Activated naive CD4-positive, alpha-beta T cell treated with anti-CD3 and anti-CD28 coated beads for 36 hours (primary cell): Measurements from ENCODE around the gene ARID1A. TPM values are rescaled to one million over a fixed set of nuclear protein-coding genes. Genes with fewer than 3 reads are reported as not detected.
"Not testable (repeated sequence)": the region's sequence is repeated elsewhere in the genome, so short reads cannot be mapped to it uniquely, and the experiment has no call there.

Source experiments
- CTCF ChIA-PET: fragments of 350-600 bp; sonication (Branson Sonifier 250); formaldehyde crosslinking; loops from one replicate; lab custom pipeline; 2021; ENCODE audit warnings: antibody characterized with exemption; lab: Charles Lee
- DNase-seq: peaks from one replicate; pipeline ENCODE4 v3.0.0-alpha.2; 2020
- H3K27ac Mint-ChIP-seq: one replicate; pipeline ENCODE4 v1.8.0; 2021; ENCODE audit warnings: mild to moderate bottlenecking, mixed read lengths
- H3K27me3 Mint-ChIP-seq: one replicate; pipeline ENCODE4 v1.8.0; 2021; ENCODE audit warnings: low read depth, mixed read lengths
- H3K36me3 Mint-ChIP-seq: one replicate; pipeline ENCODE4 v1.8.0; 2021; ENCODE audit warnings: low read depth, mixed read lengths
- H3K4me1 Mint-ChIP-seq: one replicate; pipeline ENCODE4 v1.8.0; 2021; ENCODE audit warnings: low read depth, mixed read lengths
- H3K4me3 Mint-ChIP-seq: one replicate; pipeline ENCODE4 v1.8.0; 2021; ENCODE audit warnings: mild to moderate bottlenecking, moderate library complexity, mixed read lengths
- H3K9me3 Mint-ChIP-seq: one replicate; pipeline ENCODE4 v1.8.0; 2021; ENCODE audit warnings: mixed read lengths
- intact Hi-C: fragments of 100-400 bp; cut with micrococcal nuclease; formaldehyde crosslinking; loops from one replicate; pipeline ENCODE4 v1.15.1; 2023
- total RNA-seq, 2 experiments: library from RNA; stranded (reverse); gene quantifications; one replicate each; pipeline ENCODE4 v1.2.3, GENCODE V29; 2021

Gene ARID1A
- 10 to 100 TPM; 65.0 to 65.9 TPM for total RNA-seq

- CTCF ChIA-PET: interaction anchor here (1.0 to 10.2 kb wide), 3 partner anchors 31 to 94 kb away, joined by 3 to 72 read pairs (median 4); partner anchors contain the start of gene PIGV
- Mint-ChIP-seq H3K4me3 (peak within 1 kb of the TSS; percentile 81), H3K27ac (peak within 1 kb of the TSS; percentile 91), H3K9me3 (no peaks in the 10 kb centered on the region), H3K36me3 (peaks cover 1% of the 10 kb centered on the region), H3K4me1 (peaks cover 22% of the 10 kb centered on the region), H3K27me3 (no peaks in the 10 kb centered on the region)
- intact Hi-C loops: loop anchor here (5.0 kb wide), 1 partner anchor 153 kb away; no protein-coding TSS in a partner anchor
- peak; percentile 95 for DNase-seq
These were observed at the start of gene ARID1A for GRCh38 chr1:26695356-26696118. TSS of gene ARID1A (plus strand) at chr1:26696015. CDS start at chr1:26696404, 389 bp downstream.

DNA sequence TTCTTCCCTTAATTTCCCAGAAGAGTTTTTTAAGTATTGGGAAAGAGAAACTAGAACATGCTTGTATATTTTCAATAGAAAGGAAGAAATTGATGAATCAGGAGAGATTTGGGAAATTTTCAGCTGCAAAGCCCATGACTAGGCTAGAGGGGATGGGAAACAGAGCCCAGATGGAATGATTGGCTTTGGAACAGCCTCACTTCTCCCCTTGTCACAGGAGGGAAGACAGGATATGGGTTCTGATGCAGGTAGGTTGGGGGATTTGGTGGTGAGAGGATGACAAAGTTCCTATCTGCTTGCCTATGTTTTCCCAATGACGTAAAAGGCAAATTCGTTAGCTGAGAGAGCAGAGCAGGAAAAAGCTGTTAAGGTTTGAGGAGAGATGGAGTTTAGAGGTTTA is 31.0 kb upstream of the ARID1A start:
- no peaks in the 10 kb centered on the region for H3K36me3 Mint-ChIP-seq
- intact Hi-C loops: no loop called here
- H3K27me3 Mint-ChIP-seq: no peaks in the 10 kb centered on the region
- H3K9me3 Mint-ChIP-seq: no peaks in the 10 kb centered on the region
- no peak overlapping the region for H3K27ac Mint-ChIP-seq
- H3K4me1 Mint-ChIP-seq: peaks cover 7% of the 10 kb centered on the region
- no peak for DNase-seq
- no peak overlapping the region for H3K4me3 Mint-ChIP-seq
- CTCF ChIA-PET: interaction anchor here (3.3 kb wide), 1 partner anchor 12 kb away, joined by 11 read pairs; no protein-coding TSS in a partner anchor

DNA sequence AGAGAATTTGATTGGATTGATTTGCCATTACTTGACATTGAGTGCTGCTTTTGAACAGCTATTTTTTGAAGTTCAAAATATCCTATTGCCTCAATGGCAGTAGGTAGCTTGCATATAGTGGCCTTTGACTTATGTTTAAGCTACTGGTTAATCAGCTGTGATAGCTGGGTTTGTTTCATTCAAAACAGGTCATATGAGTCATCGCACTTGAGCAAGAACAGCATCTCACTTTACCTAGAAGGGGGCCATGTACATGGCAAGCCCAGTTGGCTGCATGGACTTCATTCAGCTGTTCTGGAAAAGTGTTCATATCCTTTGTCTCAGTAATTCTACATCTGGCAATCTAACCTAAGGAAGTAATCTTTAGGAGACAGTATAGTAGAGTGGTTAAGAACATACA is 29.0 kb upstream of the ARID1A start:
- intact Hi-C loops: no loop called here
- no peak overlapping the region for H3K4me3 Mint-ChIP-seq
- H3K27me3 Mint-ChIP-seq: no peaks in the 10 kb centered on the region
- no peaks in the 10 kb centered on the region for H3K9me3 Mint-ChIP-seq
- H3K36me3 Mint-ChIP-seq: no peaks in the 10 kb centered on the region
- peak; percentile 38 for DNase-seq
- no peak overlapping the region for H3K27ac Mint-ChIP-seq
- CTCF ChIA-PET: interaction anchor here (0.6 to 3.3 kb wide), 3 partner anchors 10 to 122 kb away, joined by 3 to 11 read pairs (median 8); no protein-coding TSS in a partner anchor
- H3K4me1 Mint-ChIP-seq: peaks cover 7% of the 10 kb centered on the region

DNA sequence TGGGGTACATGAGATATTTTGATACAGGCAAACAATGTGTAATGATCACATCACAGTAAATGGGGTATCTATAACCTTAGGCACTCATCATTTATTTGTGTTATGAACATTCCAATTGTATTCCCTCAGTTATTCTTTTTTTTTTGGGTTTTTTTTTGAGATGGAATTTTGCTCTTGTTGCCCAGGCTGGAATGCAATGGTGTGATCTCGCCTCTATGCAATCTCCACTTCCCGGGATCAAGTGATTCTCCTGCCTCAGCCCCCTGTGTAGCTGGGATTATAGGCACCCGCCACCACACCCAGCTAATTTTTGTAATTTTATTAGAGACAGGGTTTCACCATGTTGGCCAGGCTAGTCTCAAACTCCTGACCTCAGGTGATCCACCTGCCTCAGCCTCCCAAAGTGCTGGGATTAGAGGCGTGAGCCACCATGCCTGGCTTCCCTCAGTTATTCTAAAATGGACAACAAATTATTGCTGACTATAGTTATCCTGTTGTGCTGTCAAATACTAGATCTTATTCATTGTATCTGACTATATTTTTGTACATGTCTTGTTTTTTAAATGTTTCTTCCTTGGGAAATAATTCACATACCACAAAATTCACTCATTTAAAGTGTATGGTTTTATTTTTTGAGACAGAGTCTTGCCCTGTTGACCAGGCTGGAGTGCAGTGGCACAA is 27.6 kb upstream of the ARID1A start:
- DNase-seq, intact Hi-C loops, H3K4me1 Mint-ChIP-seq, H3K9me3 Mint-ChIP-seq, H3K4me3 Mint-ChIP-seq, H3K27me3 Mint-ChIP-seq, H3K36me3 Mint-ChIP-seq, H3K27ac Mint-ChIP-seq: not testable (repeated sequence)
- CTCF ChIA-PET: interaction anchor here (3.3 kb wide), 1 partner anchor 9 kb away, joined by 11 read pairs; no protein-coding TSS in a partner anchor

GRCh38 chr1:26677306-26678115 is 18.3 kb upstream of the ARID1A start:
- Mint-ChIP-seq H3K4me3 (no peak overlapping the region), H3K9me3 (no peaks in the 10 kb centered on the region), H3K27me3 (no peaks in the 10 kb centered on the region), H3K27ac (peak overlapping the region; percentile 21), H3K4me1 (peaks cover 16% of the 10 kb centered on the region), H3K36me3 (no peaks in the 10 kb centered on the region)
- intact Hi-C loops: loop anchor here (1.0 kb wide), 4 partner anchors 15 to 177 kb away; no protein-coding TSS in a partner anchor
- CTCF ChIA-PET: interaction anchor here (0.5 to 3.7 kb wide), 18 partner anchors 9 to 187 kb away, joined by 3 to 35 read pairs (median 5); partner anchors contain the start of gene PIGV
- peak; percentile 84 for DNase-seq

GRCh38 chr1:26684763-26685508 is 10.9 kb upstream of the ARID1A start:
- DNase-seq: no peak
- Mint-ChIP-seq H3K9me3 (no peaks in the 10 kb centered on the region), H3K27me3 (no peaks in the 10 kb centered on the region), H3K27ac (no peak overlapping the region), H3K4me1 (peaks cover 11% of the 10 kb centered on the region), H3K4me3 (no peak overlapping the region), H3K36me3 (no peaks in the 10 kb centered on the region)
- CTCF ChIA-PET: no interaction called here
- intact Hi-C loops: no loop called here

DNA sequence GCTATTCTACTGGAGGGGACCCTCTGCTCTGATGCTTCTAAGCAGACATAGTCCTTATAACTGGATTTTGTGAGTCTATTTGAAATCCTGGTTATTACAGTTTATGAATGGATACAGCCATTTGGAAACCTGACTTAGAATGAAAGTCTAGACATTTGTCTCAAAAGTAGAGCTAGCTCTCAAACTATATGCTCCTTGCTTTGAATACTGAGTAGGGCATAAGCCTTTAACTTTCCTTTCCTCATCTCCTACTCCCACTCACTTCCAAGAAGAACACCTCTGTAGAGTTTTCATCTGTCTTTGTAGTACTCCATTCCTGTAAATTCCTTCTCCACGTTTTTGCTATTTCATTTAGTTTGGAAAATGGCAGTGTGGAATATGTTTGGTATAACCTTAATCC is 9.0 kb upstream of the ARID1A start:
- DNase-seq: no peak
- Mint-ChIP-seq H3K27me3 (no peaks in the 10 kb centered on the region), H3K4me3 (no peak overlapping the region), H3K36me3 (no peaks in the 10 kb centered on the region), H3K9me3 (no peaks in the 10 kb centered on the region), H3K4me1 (peaks cover 11% of the 10 kb centered on the region), H3K27ac (no peak overlapping the region)
- intact Hi-C loops: no loop called here
- CTCF ChIA-PET: interaction anchor here (1.6 kb wide), 1 partner anchor 10 kb away, joined by 6 read pairs; no protein-coding TSS in a partner anchor

DNA sequence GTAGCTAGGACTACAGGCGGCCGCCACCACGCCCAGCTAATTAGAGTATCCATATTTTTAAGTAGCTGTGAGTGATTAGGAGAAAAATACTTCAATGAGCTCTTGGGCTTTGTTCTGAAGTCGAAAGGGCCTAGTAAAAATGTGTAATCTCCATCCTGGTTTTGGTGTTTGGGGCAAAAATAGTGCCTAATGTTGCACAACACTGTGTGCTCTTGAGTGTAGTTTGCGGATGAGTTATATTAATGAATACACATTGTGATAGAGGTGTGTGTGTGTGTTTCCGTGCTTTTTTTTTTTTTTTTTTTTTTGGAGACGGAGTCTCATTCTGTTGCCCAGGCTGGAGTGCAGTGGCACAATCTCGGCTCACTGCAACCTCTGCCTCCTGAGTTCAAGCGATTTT is 6.3 kb upstream of the ARID1A start:
- no peak overlapping the region for H3K27ac Mint-ChIP-seq

GRCh38 chr1:26690157-26690556 is 5.7 kb upstream of the ARID1A start:
- Mint-ChIP-seq H3K27ac (no peak overlapping the region), H3K4me1 (peaks cover 26% of the 10 kb centered on the region), H3K27me3 (no peaks in the 10 kb centered on the region), H3K4me3 (no peak overlapping the region), H3K9me3 (no peaks in the 10 kb centered on the region), H3K36me3 (no peaks in the 10 kb centered on the region)
- intact Hi-C loops: loop anchor here (5.0 kb wide), 1 partner anchor 403 kb away; no protein-coding TSS in a partner anchor
- CTCF ChIA-PET: interaction anchor here (3.2 to 3.6 kb wide), 2 partner anchors 12 to 99 kb away, joined by 23 to 40 read pairs; partner anchors contain the start of gene PIGV
- no peak for DNase-seq

More for the DNA sequence above, 6.3 kb upstream of the ARID1A start:
- no peak overlapping the region for H3K4me3 Mint-ChIP-seq
- CTCF ChIA-PET: interaction anchor here (1.7 to 1.8 kb wide), 2 partner anchors 12 to 99 kb away, joined by 5 to 6 read pairs; partner anchors contain the start of gene PIGV
- no peak for DNase-seq
- no peaks in the 10 kb centered on the region for H3K27me3 Mint-ChIP-seq
- intact Hi-C loops: no loop called here
- H3K36me3 Mint-ChIP-seq: no peaks in the 10 kb centered on the region
- peaks cover 23% of the 10 kb centered on the region for H3K4me1 Mint-ChIP-seq
- no peaks in the 10 kb centered on the region for H3K9me3 Mint-ChIP-seq

DNA sequence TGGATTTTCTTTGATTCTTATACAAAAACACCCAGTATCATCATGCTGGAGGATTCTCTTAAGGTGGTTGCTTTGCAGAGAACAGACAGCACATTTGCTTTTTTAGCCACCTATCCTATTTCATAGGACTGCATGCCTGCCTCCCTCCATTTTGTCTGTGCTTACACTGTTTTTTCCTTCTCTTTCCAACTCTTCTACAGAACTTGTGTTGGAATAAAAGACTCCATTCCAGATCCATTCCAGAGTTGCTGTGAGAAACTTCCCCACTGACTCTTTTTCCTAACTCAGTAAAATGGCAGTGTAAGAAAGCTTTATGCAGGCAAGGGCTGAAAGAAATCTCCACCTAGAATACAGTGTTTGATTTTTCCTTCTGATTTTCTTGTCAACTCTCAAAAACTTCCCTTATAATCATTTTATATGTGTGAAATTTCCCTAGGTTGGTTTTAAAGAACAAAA is 5.2 kb upstream of the ARID1A start:
- Mint-ChIP-seq H3K27me3 (no peaks in the 10 kb centered on the region), H3K36me3 (no peaks in the 10 kb centered on the region), H3K4me3 (no peak overlapping the region), H3K4me1 (peaks cover 26% of the 10 kb centered on the region), H3K27ac (no peak overlapping the region), H3K9me3 (no peaks in the 10 kb centered on the region)
- no peak for DNase-seq
- intact Hi-C loops: loop anchor here (5.0 kb wide), 1 partner anchor 403 kb away; no protein-coding TSS in a partner anchor
- CTCF ChIA-PET: interaction anchor here (1.2 to 3.6 kb wide), 6 partner anchors 8 to 273 kb away, joined by 4 to 40 read pairs (median 12); partner anchors contain the start of gene PIGV
